ENCODE data around the gene LETM1.

LETM1 gene

GRCh38 chr4:1804638-1805492 is 51.1 kb downstream of the LETM1 start:
- DNase-seq = no peak

- DNase-seq = no peak
These were observed 52.2 kb downstream of the LETM1 start for GRCh38 chr4:1803523-1804423.

- no peak for DNase-seq
These were observed 53.0 kb downstream of the LETM1 start for GRCh38 chr4:1802720-1803522.

- DNase-seq = no peak
These were observed 53.7 kb downstream of the LETM1 start for GRCh38 chr4:1802151-1802715.

- DNase-seq = no peak
These were observed 54.5 kb downstream of the LETM1 start for GRCh38 chr4:1801286-1801958.

GRCh38 chr4:1800805-1801204 is 55.2 kb downstream of the LETM1 start:
- no peak for DNase-seq

GRCh38 chr4:1799387-1800375 is 56.3 kb downstream of the LETM1 start:
- no peak for DNase-seq

- no peak for DNase-seq
These were observed 57.2 kb downstream of the LETM1 start for GRCh38 chr4:1798580-1799386.

GRCh38 chr4:1797861-1798579 is 57.9 kb downstream of the LETM1 start:
- no peak for DNase-seq

GRCh38 chr4:1797298-1797860 is 58.6 kb downstream of the LETM1 start:
- DNase-seq = no peak

GRCh38 chr4:1796486-1797204 is 59.3 kb downstream of the LETM1 start:
- DNase-seq = no peak

- DNase-seq = no peak
These were observed 60.4 kb downstream of the LETM1 start for GRCh38 chr4:1795299-1796195.

GRCh38 chr4:1794809-1795298 is 61.1 kb downstream of the LETM1 start:
- no peak for DNase-seq

GRCh38 chr4:1793940-1794808 is 61.8 kb downstream of the LETM1 start:
- DNase-seq = no peak

- peak; percentile 27 to 51 for DNase-seq
These were observed 62.5 kb downstream of the LETM1 start for GRCh38 chr4:1793496-1793840.

Measured in CD4-positive, alpha-beta T cell treated with Interleukin-1 beta for 1 hour (primary cell).